HepG2 (cell line): ENCODE measurements around the gene RNU6-8. TPM values are rescaled to one million over a fixed set of nuclear protein-coding genes. Genes with fewer than 3 reads are reported as not detected.

Experiments
- BCL6 ChIP-seq: IDR thresholded peaks from 2 replicates; pipeline ENCODE4 v1.6.1; 2016; ENCODE audit warnings: missing genetic modification reagents, missing compliant biosample characterization
- CAMTA2 ChIP-seq: sonication (generic); formaldehyde crosslinking; IDR thresholded peaks from 2 replicates; pipeline ENCODE4 v1.4.0; 2020; ENCODE audit warnings: mild to moderate bottlenecking, missing genetic modification reagents, borderline replicate concordance
- DPF2 ChIP-seq: sonication (generic); formaldehyde crosslinking; IDR thresholded peaks from 2 replicates; pipeline ENCODE4 v1.4.0; 2020; ENCODE audit warnings: mild to moderate bottlenecking, low read depth, missing genetic modification reagents, borderline replicate concordance
- FOXK2 ChIP-seq: fragments of 450-650 bp; IDR thresholded peaks from 2 replicates; pipeline ENCODE4 v1.6.1; 2016
- FUBP1 ChIP-seq: sonication (generic); formaldehyde crosslinking; IDR thresholded peaks from 2 replicates; pipeline ENCODE4 v1.5.1; 2020; ENCODE audit warnings: missing genetic modification reagents, mild to moderate bottlenecking, borderline replicate concordance
- IRX3 ChIP-seq: sonication (generic); formaldehyde crosslinking; IDR thresholded peaks from 2 replicates; pipeline ENCODE4 v1.8.1; 2023; ENCODE audit warnings: mild to moderate bottlenecking, low read depth, missing genetic modification reagents, borderline replicate concordance
- LBX2 ChIP-seq: sonication (generic); formaldehyde crosslinking; IDR thresholded peaks from 2 replicates; pipeline ENCODE4 v1.5.0; 2020; ENCODE audit warnings: missing genetic modification reagents, mild to moderate bottlenecking, borderline replicate concordance
- MAFF ChIP-seq: IDR thresholded peaks from 2 replicates; pipeline ENCODE4 v1.6.1; 2011; ENCODE audit warnings: low read depth, low read length, improper control_type of control experiment
- MYC ChIP-seq: sonication (generic); formaldehyde crosslinking; IDR thresholded peaks from 2 replicates; pipeline ENCODE4 v1.9.0; 2021; ENCODE audit warnings: missing genetic modification reagents, borderline replicate concordance
- PAF1 ChIP-seq: IDR thresholded peaks from 2 replicates; pipeline ENCODE4 v1.6.1; 2016; ENCODE audit warnings: missing genetic modification reagents, missing compliant biosample characterization
- RARA ChIP-seq: IDR thresholded peaks from 2 replicates; pipeline ENCODE4 v1.6.1; 2016; ENCODE audit warnings: missing genetic modification reagents, missing compliant biosample characterization
- SSRP1 ChIP-seq: IDR thresholded peaks from 2 replicates; pipeline ENCODE4 v1.6.1; 2016; ENCODE audit warnings: control low read depth
- ZBTB25 ChIP-seq: IDR thresholded peaks from 2 replicates; pipeline ENCODE4 v1.6.1; 2018; ENCODE audit warnings: missing genetic modification reagents
- ZNF503 ChIP-seq: sonication (generic); formaldehyde crosslinking; IDR thresholded peaks from 2 replicates; pipeline ENCODE4 v1.4.0; 2020; ENCODE audit warnings: missing genetic modification reagents
- ZNF644 ChIP-seq: IDR thresholded peaks from 2 replicates; pipeline ENCODE4 v1.6.1; 2016; ENCODE audit warnings: low read depth
- ZNF646 ChIP-seq: sonication (generic); formaldehyde crosslinking; IDR thresholded peaks from 2 replicates; pipeline ENCODE4 v1.9.0; 2021; ENCODE audit warnings: mild to moderate bottlenecking, missing genetic modification reagents
- ZSCAN29 ChIP-seq: sonication (generic); formaldehyde crosslinking; conservative IDR thresholded peaks from 2 replicates; pipeline ENCODE4 v1.4.0; 2020; ENCODE audit warnings: mild to moderate bottlenecking, missing genetic modification reagents
- polyA plus RNA-seq, 8 experiments: library from polyadenylated mRNA; depleted of rRNA in 3 of 8; stranded (reverse) in 7 of 8; unstranded in 1 of 8; fragments of >200 nt; fragmentation: Illumina TruSeq in 4 of 8; extraction: Trizol in 4 of 8; gene quantifications; 2 replicates each; pipeline versions ENCODE4 v1.2.1 to v1.2.3, GENCODE V29; 2011 to 2016; ENCODE audit warnings: low read depth in 4 of 8, missing spikeins in 1 of 8, mixed read lengths in 1 of 8; ENCODE audit not compliant: insufficient read depth in 1 of 8
- total RNA-seq, 5 experiments: library from RNA; depleted of rRNA; stranded (reverse); fragments of >200 nt; fragmentation: Illumina TruSeq; extraction: Trizol; gene quantifications; 2 replicates each; pipeline ENCODE4 v1.2.3, GENCODE V29; 2016; ENCODE audit warnings: low read depth in 1 of 5

The RNU6-8 gene
- total and polyA plus RNA-seq, 2 of the 13 experiments (the other 11 are each of a cell fraction or from before 2014, with no cell fraction given), result under 0.01 TPM; not detected in 1

- TF ChIP-seq ZNF503 (CRISPR knock-in tag) (peak; percentile 20; the same call in 1 of the 2 replicates), FOXK2 (no peak), MYC (CRISPR knock-in tag) (no peak), IRX3 (CRISPR knock-in tag) (peak; percentile 41; the same call in 1 of the 2 replicates), BCL6 (peak; percentile 90), RARA (CRISPR knock-in tag) (no peak), PAF1 (0 out of 2 replicates have a peak, but pooled peaks have one; percentile 37), CAMTA2 (CRISPR knock-in tag) (peak; percentile 97; the same call in 1 of the 2 replicates), SSRP1 (peak; percentile 94), ZNF644 (CRISPR knock-in tag) (no peak; the same call in 1 of the 2 replicates), FUBP1 (CRISPR knock-in tag) (0 out of 2 replicates have a peak, but pooled peaks have one; percentile 17), ZBTB25 (CRISPR knock-in tag) (peak; percentile 42; the same call in 1 of the 2 replicates), ZSCAN29 (CRISPR knock-in tag) (no peak; the same call in 1 of the 2 replicates), LBX2 (CRISPR knock-in tag) (peak; percentile 69; the same call in 1 of the 2 replicates), ZNF646 (CRISPR knock-in tag) (no peak), MAFF (no peak; the same call in 1 of the 2 replicates), DPF2 (no peak)
Measured at GRCh38 chr14:32201816-32202490, 1.1 kb downstream of the RNU6-8 start, which contains the start of gene RNU6-7 (continued).
